ENCODE data around the gene SYNDIG1. TPM values are rescaled to one million over a fixed set of nuclear protein-coding genes. Genes with fewer than 3 reads are reported as not detected.

The SYNDIG1 gene
- total RNA-seq, 6 experiments from 2014 or later = not detected

DNA sequence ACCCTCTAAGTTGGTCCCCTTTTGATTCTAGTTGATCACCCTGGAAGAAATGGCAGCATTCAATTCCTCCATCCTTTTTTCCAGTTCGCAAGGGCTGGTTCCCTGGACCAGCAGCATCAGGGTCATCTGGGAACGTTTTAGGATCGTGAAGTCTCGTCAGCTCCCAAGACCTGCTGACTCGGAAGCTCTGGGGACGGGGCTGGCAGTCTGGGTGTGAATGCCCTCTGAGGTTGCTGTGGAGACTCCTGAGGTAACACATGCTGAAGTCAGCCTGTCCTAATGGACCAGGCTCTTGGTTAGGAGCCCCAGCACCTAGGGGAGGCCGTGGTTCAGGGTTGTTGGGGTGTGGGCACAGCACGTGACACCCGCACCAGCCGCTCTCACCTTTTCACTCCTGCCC, 164.1 kb downstream of the SYNDIG1 start:
- DNase-seq (no peak), ATAC-seq (peak in 1 of 4 donors; percentile 37)
- H3K9me3 ChIP-seq = no peaks in the 10 kb centered on the region
- no peaks in the 10 kb centered on the region for H3K36me3 ChIP-seq
- H3K27me3 ChIP-seq = no peaks in the 10 kb centered on the region
- intact Hi-C loops (cut with DNase I) = no loop called here
- no peaks in the 10 kb centered on the region for H3K4me1 ChIP-seq
- no peak for TF ChIP-seq POLR2A (IDR thresholded peaks at IDR 0.05)
- TF ChIP-seq, protein P1, sequence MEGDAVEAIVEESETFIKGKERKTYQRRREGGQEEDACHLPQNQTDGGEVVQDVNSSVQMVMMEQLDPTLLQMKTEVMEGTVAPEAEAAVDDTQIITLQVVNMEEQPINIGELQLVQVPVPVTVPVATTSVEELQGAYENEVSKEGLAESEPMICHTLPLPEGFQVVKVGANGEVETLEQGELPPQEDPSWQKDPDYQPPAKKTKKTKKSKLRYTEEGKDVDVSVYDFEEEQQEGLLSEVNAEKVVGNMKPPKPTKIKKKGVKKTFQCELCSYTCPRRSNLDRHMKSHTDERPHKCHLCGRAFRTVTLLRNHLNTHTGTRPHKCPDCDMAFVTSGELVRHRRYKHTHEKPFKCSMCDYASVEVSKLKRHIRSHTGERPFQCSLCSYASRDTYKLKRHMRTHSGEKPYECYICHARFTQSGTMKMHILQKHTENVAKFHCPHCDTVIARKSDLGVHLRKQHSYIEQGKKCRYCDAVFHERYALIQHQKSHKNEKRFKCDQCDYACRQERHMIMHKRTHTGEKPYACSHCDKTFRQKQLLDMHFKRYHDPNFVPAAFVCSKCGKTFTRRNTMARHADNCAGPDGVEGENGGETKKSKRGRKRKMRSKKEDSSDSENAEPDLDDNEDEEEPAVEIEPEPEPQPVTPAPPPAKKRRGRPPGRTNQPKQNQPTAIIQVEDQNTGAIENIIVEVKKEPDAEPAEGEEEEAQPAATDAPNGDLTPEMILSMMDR (IDR thresholded peaks at IDR 0.05) = no peak
- 12% methylated on average over 6 of the region's 10 CpGs for WGBS (ENCODE audit: insufficient coverage, low coverage, low lambda C conversion rate, missing lambda C conversion rate)
- H3K4me3 ChIP-seq = no peak overlapping the region
- no peak overlapping the region for H3K27ac ChIP-seq

DNA sequence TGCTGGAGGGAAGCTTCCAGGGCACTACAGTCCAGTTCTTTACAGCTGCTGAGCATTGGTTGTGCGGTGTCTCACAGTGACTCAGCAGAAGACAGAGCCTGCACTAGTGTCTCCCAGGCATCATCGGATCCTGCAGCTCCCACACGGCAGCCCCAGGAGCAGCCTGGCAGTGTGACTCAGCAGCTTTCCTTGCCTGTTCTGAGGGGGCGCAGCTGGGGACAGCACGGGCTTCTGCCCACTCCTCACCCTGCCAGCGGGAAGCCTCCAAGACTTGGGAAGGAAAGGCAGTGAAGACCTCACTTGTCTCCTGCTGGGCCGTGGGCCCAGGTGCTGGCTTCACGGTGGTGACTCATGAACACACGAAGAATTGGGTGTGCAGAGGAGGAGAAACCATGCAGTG, 165.4 kb downstream of the SYNDIG1 start:
- Histone ChIP-seq H3K9me3 (no peaks in the 10 kb centered on the region), H3K36me3 (no peaks in the 10 kb centered on the region), H3K27ac (no peak overlapping the region), H3K27me3 (no peaks in the 10 kb centered on the region), H3K4me3 (no peak overlapping the region), H3K4me1 (no peaks in the 10 kb centered on the region)
- TF ChIP-seq, protein P1 (IDR thresholded peaks at IDR 0.05) = no peak
- TF ChIP-seq POLR2A (IDR thresholded peaks at IDR 0.05) = no peak
- WGBS (ENCODE audit: insufficient coverage, low coverage, low lambda C conversion rate, missing lambda C conversion rate) = 48% methylated on average over 3 of the region's 9 CpGs
- intact Hi-C loops (cut with DNase I) = no loop called here
- no peak for ATAC-seq
- no peak for DNase-seq

- no peak for TF ChIP-seq POLR2A (IDR thresholded peaks at IDR 0.05)
- TF ChIP-seq, protein P1 (IDR thresholded peaks at IDR 0.05) = no peak
- H3K27me3 ChIP-seq = no peaks in the 10 kb centered on the region
- H3K9me3 ChIP-seq = no peaks in the 10 kb centered on the region
- ATAC-seq (no peak), DNase-seq (no peak)
- H3K4me1 ChIP-seq = no peaks in the 10 kb centered on the region
- no peak overlapping the region for H3K27ac ChIP-seq
- intact Hi-C loops (cut with DNase I) = no loop called here
- H3K4me3 ChIP-seq = no peak overlapping the region
- 62% methylated on average over 2 of the region's 2 CpGs for WGBS (ENCODE audit: insufficient coverage, low coverage, low lambda C conversion rate, missing lambda C conversion rate)
- no peaks in the 10 kb centered on the region for H3K36me3 ChIP-seq
Measured at GRCh38 chr20:24636626-24637025, 167.2 kb downstream of the SYNDIG1 start.

GRCh38 chr20:24637087-24637486, 167.7 kb downstream of the SYNDIG1 start:
- H3K27me3 ChIP-seq = no peaks in the 10 kb centered on the region
- intact Hi-C loops (cut with DNase I) = no loop called here
- WGBS (ENCODE audit: insufficient coverage, low coverage, low lambda C conversion rate, missing lambda C conversion rate) = 14% methylated on average over 1 of the region's 4 CpGs

More at GRCh38 chr20:24637087-24637486, 167.7 kb downstream of the SYNDIG1 start:
- Histone ChIP-seq H3K4me3 (no peak overlapping the region), H3K36me3 (no peaks in the 10 kb centered on the region), H3K27ac (no peak overlapping the region), H3K9me3 (no peaks in the 10 kb centered on the region), H3K4me1 (no peaks in the 10 kb centered on the region)
- no peak for TF ChIP-seq POLR2A (IDR thresholded peaks at IDR 0.05)
- TF ChIP-seq, protein P1 (IDR thresholded peaks at IDR 0.05) = no peak
- DNase-seq = no peak
- ATAC-seq = no peak
